ENCODE results near the gene KCNJ11. TPM values are rescaled to one million over a fixed set of nuclear protein-coding genes. Genes with fewer than 3 reads are reported as not detected.

Gene KCNJ11
- polyA plus RNA-seq, 1 donor from 2014 or later, result 8.0 TPM

DNA sequence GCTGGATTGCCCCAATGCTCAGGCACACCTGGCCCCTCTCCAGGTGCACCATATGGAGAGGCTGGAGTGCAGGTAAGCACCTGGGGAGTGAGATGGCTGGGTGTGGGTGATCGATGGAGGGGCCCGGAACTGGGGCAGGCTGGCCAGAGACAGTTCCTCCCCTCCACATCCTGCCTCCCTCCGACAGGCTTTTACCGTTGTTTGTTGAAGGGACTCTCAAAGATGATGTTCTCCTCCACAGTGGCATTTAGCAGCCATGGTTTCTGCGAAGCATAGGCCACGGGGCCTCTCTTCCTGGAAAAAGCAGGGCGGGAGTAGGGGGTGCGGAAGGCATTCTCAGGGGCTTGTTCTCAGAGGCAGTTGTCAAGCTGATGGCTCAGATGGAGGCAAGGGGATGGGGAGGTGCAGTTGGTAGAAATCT lies 25.9 kb upstream of the KCNJ11 start:
- no peak overlapping the region for H3K4me3 ChIP-seq (ENCODE audit: low read length)
- no peaks in the 10 kb centered on the region for H3K79me2 ChIP-seq (replicated peaks; ENCODE audit: insufficient read depth, low read length)
- H3K9me2 ChIP-seq (ENCODE audit: insufficient read depth, low read length), result no peaks in the 10 kb centered on the region
- no peaks in the 10 kb centered on the region for H4K20me1 ChIP-seq (ENCODE audit: insufficient read depth)
- no peaks in the 10 kb centered on the region for H3K9me3 ChIP-seq (ENCODE audit: low read length)
- no peak overlapping the region for H2AFZ ChIP-seq (ENCODE audit: low read depth, low read length)
- no peaks in the 10 kb centered on the region for H3K27me3 ChIP-seq (ENCODE audit: insufficient read depth, low read depth, low read length)
- no peak overlapping the region for H3K27ac ChIP-seq (ENCODE audit: low read length)
- TF ChIP-seq, protein P1, sequence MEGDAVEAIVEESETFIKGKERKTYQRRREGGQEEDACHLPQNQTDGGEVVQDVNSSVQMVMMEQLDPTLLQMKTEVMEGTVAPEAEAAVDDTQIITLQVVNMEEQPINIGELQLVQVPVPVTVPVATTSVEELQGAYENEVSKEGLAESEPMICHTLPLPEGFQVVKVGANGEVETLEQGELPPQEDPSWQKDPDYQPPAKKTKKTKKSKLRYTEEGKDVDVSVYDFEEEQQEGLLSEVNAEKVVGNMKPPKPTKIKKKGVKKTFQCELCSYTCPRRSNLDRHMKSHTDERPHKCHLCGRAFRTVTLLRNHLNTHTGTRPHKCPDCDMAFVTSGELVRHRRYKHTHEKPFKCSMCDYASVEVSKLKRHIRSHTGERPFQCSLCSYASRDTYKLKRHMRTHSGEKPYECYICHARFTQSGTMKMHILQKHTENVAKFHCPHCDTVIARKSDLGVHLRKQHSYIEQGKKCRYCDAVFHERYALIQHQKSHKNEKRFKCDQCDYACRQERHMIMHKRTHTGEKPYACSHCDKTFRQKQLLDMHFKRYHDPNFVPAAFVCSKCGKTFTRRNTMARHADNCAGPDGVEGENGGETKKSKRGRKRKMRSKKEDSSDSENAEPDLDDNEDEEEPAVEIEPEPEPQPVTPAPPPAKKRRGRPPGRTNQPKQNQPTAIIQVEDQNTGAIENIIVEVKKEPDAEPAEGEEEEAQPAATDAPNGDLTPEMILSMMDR (IDR thresholded peaks at IDR 0.05; ENCODE audit: poor library complexity, severe bottlenecking), result no peak
- TF ChIP-seq, protein P2, sequence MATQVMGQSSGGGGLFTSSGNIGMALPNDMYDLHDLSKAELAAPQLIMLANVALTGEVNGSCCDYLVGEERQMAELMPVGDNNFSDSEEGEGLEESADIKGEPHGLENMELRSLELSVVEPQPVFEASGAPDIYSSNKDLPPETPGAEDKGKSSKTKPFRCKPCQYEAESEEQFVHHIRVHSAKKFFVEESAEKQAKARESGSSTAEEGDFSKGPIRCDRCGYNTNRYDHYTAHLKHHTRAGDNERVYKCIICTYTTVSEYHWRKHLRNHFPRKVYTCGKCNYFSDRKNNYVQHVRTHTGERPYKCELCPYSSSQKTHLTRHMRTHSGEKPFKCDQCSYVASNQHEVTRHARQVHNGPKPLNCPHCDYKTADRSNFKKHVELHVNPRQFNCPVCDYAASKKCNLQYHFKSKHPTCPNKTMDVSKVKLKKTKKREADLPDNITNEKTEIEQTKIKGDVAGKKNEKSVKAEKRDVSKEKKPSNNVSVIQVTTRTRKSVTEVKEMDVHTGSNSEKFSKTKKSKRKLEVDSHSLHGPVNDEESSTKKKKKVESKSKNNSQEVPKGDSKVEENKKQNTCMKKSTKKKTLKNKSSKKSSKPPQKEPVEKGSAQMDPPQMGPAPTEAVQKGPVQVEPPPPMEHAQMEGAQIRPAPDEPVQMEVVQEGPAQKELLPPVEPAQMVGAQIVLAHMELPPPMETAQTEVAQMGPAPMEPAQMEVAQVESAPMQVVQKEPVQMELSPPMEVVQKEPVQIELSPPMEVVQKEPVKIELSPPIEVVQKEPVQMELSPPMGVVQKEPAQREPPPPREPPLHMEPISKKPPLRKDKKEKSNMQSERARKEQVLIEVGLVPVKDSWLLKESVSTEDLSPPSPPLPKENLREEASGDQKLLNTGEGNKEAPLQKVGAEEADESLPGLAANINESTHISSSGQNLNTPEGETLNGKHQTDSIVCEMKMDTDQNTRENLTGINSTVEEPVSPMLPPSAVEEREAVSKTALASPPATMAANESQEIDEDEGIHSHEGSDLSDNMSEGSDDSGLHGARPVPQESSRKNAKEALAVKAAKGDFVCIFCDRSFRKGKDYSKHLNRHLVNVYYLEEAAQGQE (IDR thresholded peaks at IDR 0.05; ENCODE audit: borderline replicate concordance), result no peak
- TF ChIP-seq MXI1 (conservative IDR thresholded peaks at IDR 0.05; ENCODE audit: poor library complexity, severe bottlenecking), result no peak
- no peak for TF ChIP-seq EZH2 (IDR thresholded peaks at IDR 0.05; ENCODE audit: borderline replicate concordance, insufficient read depth, low read length, poor library complexity, severe bottlenecking)
- TF ChIP-seq RAD21 (conservative IDR thresholded peaks at IDR 0.05), result no peak
- no peak for TF ChIP-seq SMC3 (conservative IDR thresholded peaks at IDR 0.05; ENCODE audit: poor library complexity)
- TF ChIP-seq POLR2AphosphoS5 (IDR thresholded peaks at IDR 0.05), result no peak
- TF ChIP-seq TAF1 (IDR thresholded peaks at IDR 0.05; ENCODE audit: low read depth), result no peak
- TF ChIP-seq EP300 (conservative IDR thresholded peaks at IDR 0.05; ENCODE audit: poor library complexity, severe bottlenecking), result no peak
- H3F3A ChIP-seq (ENCODE audit: insufficient read depth, low read length, poor library complexity, severe bottlenecking), result no peaks in the 10 kb centered on the region
- no peak overlapping the region for H3K9ac ChIP-seq (ENCODE audit: low read length)
- no peaks in the 10 kb centered on the region for H3K36me3 ChIP-seq (ENCODE audit: insufficient read depth, low read length)
- no peak overlapping the region for H3K4me2 ChIP-seq (ENCODE audit: low read length)

DNA sequence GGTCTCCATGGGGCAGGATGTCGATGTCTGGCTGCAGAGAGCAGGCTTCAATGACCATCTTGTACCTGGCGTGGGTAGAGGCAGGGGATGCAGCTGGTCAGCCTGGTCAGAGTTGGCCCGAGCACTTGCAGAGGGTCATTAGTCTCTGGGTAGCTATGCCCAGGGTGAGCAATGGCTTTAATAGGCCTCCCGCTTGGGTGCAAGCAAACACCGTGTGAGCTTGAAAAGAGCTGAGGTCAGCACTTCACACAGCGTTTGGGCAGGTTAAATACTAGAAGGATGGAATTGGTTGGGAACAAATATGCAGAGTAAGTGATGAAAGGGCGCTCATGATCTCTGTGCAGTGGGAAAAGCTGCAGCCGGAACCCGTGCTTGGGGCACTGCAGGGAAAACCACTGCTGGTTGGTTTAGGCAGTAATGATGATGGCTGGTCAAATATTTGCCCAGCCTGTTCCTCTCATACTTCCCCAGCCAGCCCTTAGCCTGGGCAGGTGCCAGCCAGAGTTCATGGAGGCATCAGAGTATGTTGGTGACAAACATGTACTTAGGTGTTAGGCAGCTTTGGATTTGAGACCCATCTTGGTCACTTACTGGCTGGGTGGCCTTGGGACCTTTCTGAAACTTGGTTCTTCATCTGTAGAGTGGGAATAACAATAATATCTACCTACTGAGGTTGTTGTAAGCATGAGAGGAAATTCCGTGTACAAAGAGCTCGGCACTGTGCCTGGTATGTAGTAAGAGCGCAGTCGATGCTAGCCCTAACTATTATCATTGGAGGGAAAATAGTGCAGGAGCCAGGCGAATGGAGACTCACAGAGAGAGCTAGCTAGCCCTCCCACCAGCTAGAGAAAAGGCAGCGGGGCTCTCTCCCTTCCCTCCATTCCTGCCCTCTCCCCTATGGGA lies 25.2 kb upstream of the KCNJ11 start:
- no peaks in the 10 kb centered on the region for H3K9me3 ChIP-seq (ENCODE audit: low read length)
- no peak for TF ChIP-seq SMC3 (conservative IDR thresholded peaks at IDR 0.05; ENCODE audit: poor library complexity)
- TF ChIP-seq, protein P2 (IDR thresholded peaks at IDR 0.05; ENCODE audit: borderline replicate concordance), result no peak
- no peak for TF ChIP-seq EP300 (conservative IDR thresholded peaks at IDR 0.05; ENCODE audit: poor library complexity, severe bottlenecking)
- TF ChIP-seq, protein P1 (IDR thresholded peaks at IDR 0.05; ENCODE audit: poor library complexity, severe bottlenecking), result no peak
- TF ChIP-seq RAD21 (conservative IDR thresholded peaks at IDR 0.05), result no peak
- no peak for TF ChIP-seq EZH2 (IDR thresholded peaks at IDR 0.05; ENCODE audit: borderline replicate concordance, insufficient read depth, low read length, poor library complexity, severe bottlenecking)
- no peak for TF ChIP-seq MXI1 (conservative IDR thresholded peaks at IDR 0.05; ENCODE audit: poor library complexity, severe bottlenecking)
- TF ChIP-seq POLR2AphosphoS5 (IDR thresholded peaks at IDR 0.05), result no peak
- no peak for TF ChIP-seq TAF1 (IDR thresholded peaks at IDR 0.05; ENCODE audit: low read depth)

More for the DNA sequence above, 25.2 kb upstream of the KCNJ11 start:
- Histone ChIP-seq H3K27me3 (ENCODE audit: insufficient read depth, low read depth, low read length) (no peaks in the 10 kb centered on the region), H3K9me2 (ENCODE audit: insufficient read depth, low read length) (no peaks in the 10 kb centered on the region), H3K4me2 (ENCODE audit: low read length) (no peak overlapping the region), H3K4me3 (ENCODE audit: low read length) (no peak overlapping the region), H3K9ac (ENCODE audit: low read length) (no peak overlapping the region), H2AFZ (ENCODE audit: low read depth, low read length) (no peak overlapping the region), H3K36me3 (ENCODE audit: insufficient read depth, low read length) (no peaks in the 10 kb centered on the region), H4K20me1 (ENCODE audit: insufficient read depth) (no peaks in the 10 kb centered on the region), H3K79me2 (replicated peaks; ENCODE audit: insufficient read depth, low read length) (no peaks in the 10 kb centered on the region), H3K27ac (ENCODE audit: low read length) (no peak overlapping the region), H3F3A (ENCODE audit: insufficient read depth, low read length, poor library complexity, severe bottlenecking) (no peaks in the 10 kb centered on the region)

Data from neural cell (in vitro differentiated cells).